H7 (cell line): Measurements from ENCODE around the gene SAC3D1. TPM values are rescaled to one million over a fixed set of nuclear protein-coding genes. Genes with fewer than 3 reads are reported as not detected.

Experiments
- DNase-seq: peaks from one replicate; pipeline ENCODE4 v3.0.0; 2012
- H3K27me3 ChIP-seq: 2 replicates; pipeline ENCODE4 v1.6.0; 2011; ENCODE audit warnings: mild to moderate bottlenecking, low read length; ENCODE audit not compliant: control insufficient read depth, insufficient read depth
- H3K36me3 ChIP-seq: replicated peaks from 2 replicates; pipeline ENCODE4 v1.5.1; 2011; ENCODE audit warnings: low read length; ENCODE audit not compliant: control insufficient read depth, insufficient read depth
- H3K4me3 ChIP-seq: 2 replicates; pipeline ENCODE4 v1.5.1; 2011; ENCODE audit warnings: low read depth, mild to moderate bottlenecking, control low read depth, low read length, moderate library complexity; ENCODE audit not compliant: insufficient read depth
- total RNA-seq: library from RNA; depleted of rRNA; stranded (reverse); fragments of >200 nt; shearing (Covaris generic); gene quantifications from 2 replicates; pipeline ENCODE4 v1.2.3, GENCODE V29; 2014

The SAC3D1 gene
- total RNA-seq, 1 experiment from 2014 or later = 15.4 TPM

- H3K4me3 ChIP-seq = no peak overlapping the region
- no peaks in the 10 kb centered on the region for H3K36me3 ChIP-seq
- H3K27me3 ChIP-seq = no peaks in the 10 kb centered on the region
- DNase-seq = no peak
These were observed 19.2 kb downstream of the SAC3D1 start for GRCh38 chr11:65059959-65060824.

GRCh38 chr11:65060913-65061408 lies 20.0 kb downstream of the SAC3D1 start:
- DNase-seq = peak; percentile 87
- Histone ChIP-seq H3K36me3 (no peaks in the 10 kb centered on the region), H3K4me3 (no peak overlapping the region), H3K27me3 (no peaks in the 10 kb centered on the region)

GRCh38 chr11:65063532-65063931 lies 22.5 kb downstream of the SAC3D1 start:
- DNase-seq = no peak

GRCh38 chr11:65064847-65065240 lies 23.8 kb downstream of the SAC3D1 start:
- DNase-seq = no peak
- Histone ChIP-seq H3K36me3 (no peaks in the 10 kb centered on the region), H3K4me3 (no peak overlapping the region), H3K27me3 (no peaks in the 10 kb centered on the region)

More at GRCh38 chr11:65063532-65063931, 22.5 kb downstream of the SAC3D1 start:
- Histone ChIP-seq H3K27me3 (no peaks in the 10 kb centered on the region), H3K4me3 (no peak overlapping the region), H3K36me3 (no peaks in the 10 kb centered on the region)

GRCh38 chr11:65065851-65066250 lies 24.8 kb downstream of the SAC3D1 start:
- DNase-seq = no peak
- H3K4me3 ChIP-seq = no peak overlapping the region
- no peaks in the 10 kb centered on the region for H3K36me3 ChIP-seq
- no peaks in the 10 kb centered on the region for H3K27me3 ChIP-seq

GRCh38 chr11:65066315-65066714 lies 25.3 kb downstream of the SAC3D1 start:
- no peaks in the 10 kb centered on the region for H3K27me3 ChIP-seq
- DNase-seq = peak; percentile 74
- no peak overlapping the region for H3K4me3 ChIP-seq
- no peaks in the 10 kb centered on the region for H3K36me3 ChIP-seq

GRCh38 chr11:65066805-65067291 lies 25.8 kb downstream of the SAC3D1 start:
- H3K36me3 ChIP-seq = no peaks in the 10 kb centered on the region
- peak; percentile 92 for DNase-seq
- no peaks in the 10 kb centered on the region for H3K27me3 ChIP-seq
- H3K4me3 ChIP-seq = no peak overlapping the region

GRCh38 chr11:65067446-65067845 lies 26.4 kb downstream of the SAC3D1 start:
- no peaks in the 10 kb centered on the region for H3K27me3 ChIP-seq
- DNase-seq = peak; percentile 60
- H3K4me3 ChIP-seq = no peak overlapping the region
- H3K36me3 ChIP-seq = no peaks in the 10 kb centered on the region

- H3K27me3 ChIP-seq = no peaks in the 10 kb centered on the region
- no peaks in the 10 kb centered on the region for H3K36me3 ChIP-seq
- H3K4me3 ChIP-seq = no peak overlapping the region
- no peak for DNase-seq
These were observed 28.2 kb downstream of the SAC3D1 start for GRCh38 chr11:65069217-65069616.

GRCh38 chr11:65071907-65072630 lies 31.1 kb downstream of the SAC3D1 start:
- Histone ChIP-seq H3K27me3 (no peaks in the 10 kb centered on the region), H3K36me3 (peaks cover 5% of the 10 kb centered on the region; the same call in 1 of the 2 replicates), H3K4me3 (no peak overlapping the region)
- peak; percentile 29 for DNase-seq

GRCh38 chr11:65072631-65072966 lies 31.6 kb downstream of the SAC3D1 start:
- Histone ChIP-seq H3K4me3 (no peak overlapping the region), H3K36me3 (peaks cover 10% of the 10 kb centered on the region), H3K27me3 (no peaks in the 10 kb centered on the region)
- DNase-seq = no peak

GRCh38 chr11:65077451-65077850 lies 36.4 kb downstream of the SAC3D1 start:
- peaks cover 39% of the 10 kb centered on the region for H3K36me3 ChIP-seq
- no peak for DNase-seq

GRCh38 chr11:65078151-65078550 lies 37.1 kb downstream of the SAC3D1 start:
- H3K27me3 ChIP-seq = no peaks in the 10 kb centered on the region
- DNase-seq = peak; percentile 85
- peaks cover 39% of the 10 kb centered on the region for H3K36me3 ChIP-seq
- H3K4me3 ChIP-seq = no peak overlapping the region

More at GRCh38 chr11:65077451-65077850, 36.4 kb downstream of the SAC3D1 start:
- Histone ChIP-seq H3K4me3 (no peak overlapping the region), H3K27me3 (no peaks in the 10 kb centered on the region)

- DNase-seq = no peak
- H3K36me3 ChIP-seq = peaks cover 39% of the 10 kb centered on the region
These were observed 37.9 kb downstream of the SAC3D1 start for GRCh38 chr11:65078786-65079342.

More at GRCh38 chr11:65078786-65079342, 37.9 kb downstream of the SAC3D1 start:
- Histone ChIP-seq H3K27me3 (no peaks in the 10 kb centered on the region), H3K4me3 (no peak overlapping the region)
